Activated CD4-positive, alpha-beta T cell treated with anti-CD3 and anti-CD28 coated beads, Interleukin-2, amount 50 U/mL, for 24 hours (primary cell): Measurements from ENCODE around the gene KIF1B.
"Not testable (repeated sequence)": the region's sequence is repeated elsewhere in the genome, so short reads cannot be mapped to it uniquely, and the experiment has no call there.

Experiments used
- DNase-seq, 2 donors: peaks; one replicate each; pipeline ENCODE4 v3.0.0-alpha.2; 2020; ENCODE audit warnings: low read depth in 1 of 2, low spot score in 1 of 2

KIF1B gene

DNA sequence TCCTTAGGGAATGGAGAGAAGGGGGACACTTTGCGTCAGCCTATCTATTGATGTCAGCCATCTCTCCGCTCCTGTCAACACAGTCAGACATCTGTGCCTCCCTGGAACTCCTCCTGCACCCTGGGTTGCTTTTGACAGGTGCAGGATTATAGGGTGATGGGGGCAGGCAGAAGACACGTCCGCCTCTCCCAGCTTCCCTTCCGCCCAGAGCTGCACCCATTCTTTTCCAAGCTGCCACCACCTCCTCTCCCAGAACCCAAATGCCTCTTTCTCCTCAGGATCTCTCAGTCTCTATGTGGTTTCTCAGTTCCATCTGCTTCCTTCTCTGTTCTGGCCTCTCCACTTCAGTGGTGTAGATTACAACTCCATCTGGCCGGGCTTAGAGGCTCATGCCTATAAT, 17.1 kb upstream of the KIF1B start:
- DNase-seq, result no peak

DNA sequence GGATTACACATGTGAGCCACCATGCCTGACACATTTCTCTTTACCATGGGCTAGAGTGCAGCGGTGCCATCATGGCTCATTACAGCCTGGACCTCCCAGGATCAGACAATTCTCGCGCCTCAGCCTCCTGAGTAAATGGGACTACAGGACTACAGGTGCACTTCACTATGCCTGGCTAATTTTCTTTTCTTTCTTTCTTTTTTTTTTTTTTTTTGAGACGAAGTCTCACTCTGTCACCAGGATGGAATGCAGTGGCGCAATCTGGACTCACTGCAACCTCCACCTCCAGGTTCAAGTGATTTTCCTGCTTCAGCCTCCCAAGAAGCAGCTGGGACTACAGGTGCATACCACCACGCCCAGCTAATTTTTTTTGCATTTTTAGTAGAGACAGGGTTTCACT, 14.8 kb upstream of the KIF1B start:
- no peak for DNase-seq

DNA sequence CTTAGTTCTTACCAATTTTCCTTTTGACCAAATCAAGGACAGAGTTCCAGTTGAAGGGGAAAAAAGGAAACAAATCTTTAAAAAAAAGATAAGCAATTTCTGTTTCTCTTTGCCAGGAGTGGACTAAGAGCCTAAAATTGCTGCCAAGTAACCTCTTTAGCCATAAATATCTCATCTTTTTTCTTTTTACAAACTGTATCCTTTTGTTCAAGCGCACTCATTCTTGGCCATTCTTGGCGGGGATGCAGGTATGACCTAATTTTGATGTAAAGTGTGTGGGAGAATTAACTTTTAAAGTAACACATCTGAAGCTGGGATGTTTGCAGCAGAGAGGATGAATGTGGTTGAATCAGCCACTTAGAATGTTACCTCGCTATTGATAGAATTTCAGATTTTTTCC, 13.4 kb upstream of the KIF1B start:
- DNase-seq, result no peak

DNA sequence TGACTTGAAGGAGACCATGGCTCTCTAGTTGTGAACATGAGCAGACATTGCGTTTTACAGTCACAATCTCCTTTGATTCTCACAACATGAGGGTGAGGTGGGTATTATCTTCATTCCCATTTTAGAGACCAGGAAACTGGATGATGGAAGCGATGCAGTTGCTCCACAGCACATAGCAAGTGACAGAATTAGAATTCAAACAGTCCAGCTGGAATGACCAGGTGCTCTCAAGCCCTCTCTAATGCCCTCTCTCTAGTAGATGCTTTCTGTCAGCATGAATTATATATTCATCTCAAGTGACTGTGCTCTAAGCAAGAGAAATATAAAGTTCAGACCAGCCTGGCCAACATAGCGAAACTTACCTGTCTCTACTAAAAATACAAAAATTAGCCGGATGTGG, 9.8 kb upstream of the KIF1B start:
- no peak for DNase-seq

GRCh38 chr1:10204003-10204642, 6.2 kb upstream of the KIF1B start:
- no peak for DNase-seq

GRCh38 chr1:10205206-10205605, 5.2 kb upstream of the KIF1B start:
- not testable (repeated sequence) for DNase-seq

DNA sequence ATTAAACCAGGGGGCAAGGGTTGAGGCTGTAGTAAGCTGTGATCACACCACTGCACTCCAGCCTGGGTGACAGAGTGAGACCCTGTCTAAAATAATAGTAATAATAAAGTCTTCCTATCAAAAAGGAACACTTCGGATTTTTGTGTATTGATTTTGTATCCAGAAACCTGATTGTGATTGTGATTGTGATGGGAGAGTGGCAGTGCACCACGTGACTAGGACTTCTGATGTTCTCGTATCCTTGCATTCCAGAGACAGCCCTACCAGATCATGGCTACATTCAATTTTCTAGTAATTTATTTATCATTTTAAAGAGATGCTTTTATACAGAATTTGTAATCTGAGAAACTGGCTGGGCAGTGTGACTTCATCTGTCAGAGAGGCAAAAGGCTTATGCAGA, 2.6 kb upstream of the KIF1B start:
- no peak for DNase-seq

DNA sequence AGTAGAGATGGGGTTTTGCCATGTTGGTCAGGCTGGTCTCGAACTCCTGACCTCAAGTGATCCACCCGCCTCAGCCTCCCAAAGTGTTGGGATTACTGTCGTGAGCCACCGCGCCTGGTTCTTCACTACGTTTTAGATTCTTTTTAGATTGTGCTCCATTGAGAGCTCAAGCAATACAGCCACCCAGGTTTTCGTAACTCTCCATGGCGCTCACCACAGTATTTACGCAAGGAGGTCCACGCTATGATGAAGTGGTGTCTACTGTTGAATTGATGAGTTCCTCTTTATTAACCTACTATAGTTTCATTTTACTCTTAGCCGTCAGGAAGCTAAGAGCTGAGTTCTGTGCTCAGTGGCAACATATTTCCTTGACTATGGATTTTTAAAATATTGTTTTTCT, 1.8 kb upstream of the KIF1B start:
- no peak for DNase-seq

GRCh38 chr1:10209590-10209904, 823 bp upstream of the KIF1B start:
- DNase-seq, result no peak

DNA sequence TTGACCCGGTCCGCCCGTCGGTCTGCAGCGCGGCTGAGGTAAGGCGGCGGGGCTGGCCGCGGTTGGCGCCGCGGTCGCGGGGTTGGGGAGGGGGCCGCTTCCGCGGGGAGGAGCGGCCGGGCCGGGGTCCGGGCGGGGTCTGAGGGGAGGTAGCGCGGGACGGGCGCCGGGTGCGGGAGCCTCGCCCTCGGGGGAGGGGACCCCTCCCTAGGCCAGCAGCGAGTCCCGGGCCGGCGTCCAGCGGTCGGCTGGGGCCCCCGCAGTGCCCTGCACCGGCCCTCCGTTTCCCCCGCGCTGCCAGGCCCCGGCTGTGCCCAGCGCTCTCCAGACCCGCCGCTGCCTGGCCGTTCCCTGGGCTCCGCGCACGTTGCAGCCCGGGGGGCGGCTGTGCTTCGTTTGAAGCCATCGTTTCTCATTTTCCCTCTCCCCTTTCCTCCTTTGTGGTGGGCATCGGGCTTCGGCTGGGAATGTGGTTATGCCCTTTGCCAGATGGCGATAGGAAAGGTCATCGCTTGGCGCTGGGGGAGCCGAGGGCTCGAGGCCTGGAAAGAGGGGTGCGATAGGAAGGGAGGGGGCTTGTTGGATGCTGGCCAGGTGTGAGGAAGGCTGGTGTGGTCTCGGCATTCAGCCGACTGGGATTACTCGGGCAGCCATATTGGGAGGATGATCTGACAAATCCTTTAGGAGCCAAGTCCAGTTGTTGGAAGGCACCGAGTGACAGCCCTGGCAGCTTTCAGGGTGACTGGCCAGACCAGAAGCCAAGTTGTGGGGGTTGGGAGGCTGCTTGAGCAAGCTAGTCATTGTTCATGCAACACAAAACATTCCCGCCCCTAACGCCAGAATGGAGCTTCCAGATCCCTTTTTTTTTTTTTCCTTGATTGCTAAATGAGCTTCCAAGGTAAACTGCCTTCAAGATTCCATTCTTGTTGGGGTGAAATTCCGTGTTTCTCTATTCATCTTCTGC, 753 bp downstream of the KIF1B start:
- DNase-seq, result no peak

DNA sequence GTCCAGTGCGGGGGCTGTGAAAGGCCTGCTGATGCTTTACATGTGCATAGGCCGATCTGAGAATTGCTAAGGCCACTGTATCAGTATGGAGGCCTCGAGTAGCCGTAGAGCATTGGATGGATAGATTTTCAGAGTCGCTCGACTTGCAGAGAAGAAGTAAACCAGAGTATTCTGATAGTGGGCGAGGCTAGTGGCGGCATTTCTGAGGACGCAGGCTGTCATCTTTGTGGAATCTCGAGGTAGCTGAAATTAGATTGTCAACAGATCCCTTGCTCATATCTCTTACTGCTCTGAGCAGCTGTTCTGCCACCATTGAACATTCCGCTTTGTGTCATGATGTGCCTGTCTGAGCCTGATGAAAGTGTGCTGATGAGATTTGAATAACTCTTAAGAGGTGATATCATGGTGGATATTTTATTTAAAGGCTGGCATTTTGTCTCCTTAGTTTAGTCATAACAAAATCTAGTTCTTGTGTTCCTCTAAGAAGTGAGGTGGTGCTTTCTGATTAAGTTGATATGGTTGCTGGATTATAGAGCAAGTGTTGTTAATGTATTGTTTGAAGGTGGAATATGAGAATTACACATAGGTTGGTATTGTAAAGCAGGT, 1.5 kb downstream of the KIF1B start:
- no peak for DNase-seq

- DNase-seq, result no peak
These were observed 2.1 kb downstream of the KIF1B start for GRCh38 chr1:10212476-10212875.

- no peak for DNase-seq
These were observed 2.9 kb downstream of the KIF1B start for GRCh38 chr1:10213186-10213705.

DNA sequence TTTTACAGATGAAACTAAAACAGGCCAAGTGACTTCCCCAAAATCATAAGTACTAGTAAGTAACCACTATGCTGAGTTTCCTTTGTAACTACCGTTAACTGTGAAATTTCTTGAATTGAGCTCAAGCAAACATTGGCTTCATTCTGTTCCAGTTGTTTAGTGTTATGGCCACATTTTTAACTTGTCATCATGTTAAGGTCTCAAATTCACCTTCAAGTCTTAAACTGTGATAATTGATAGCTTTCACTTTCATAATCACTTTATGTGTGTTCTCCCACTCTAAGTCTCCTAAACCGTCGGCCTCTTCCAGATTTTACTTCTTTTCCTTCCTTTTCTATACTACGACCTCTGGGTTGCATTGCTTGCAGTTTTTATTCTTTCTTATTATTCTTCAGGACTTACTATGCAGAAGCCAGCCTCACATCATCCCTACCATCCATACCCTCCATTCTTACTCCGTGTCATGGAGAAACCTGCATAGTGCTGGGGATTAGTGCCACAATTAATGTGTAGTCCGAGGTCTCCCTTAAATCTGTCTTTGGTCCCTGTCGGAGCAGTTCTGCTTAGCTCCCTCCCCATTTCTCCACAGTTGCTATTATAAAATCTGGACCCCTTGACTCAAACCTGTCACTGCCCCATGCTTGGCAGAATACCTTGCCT, 5.8 kb downstream of the KIF1B start:
- no peak for DNase-seq

DNA sequence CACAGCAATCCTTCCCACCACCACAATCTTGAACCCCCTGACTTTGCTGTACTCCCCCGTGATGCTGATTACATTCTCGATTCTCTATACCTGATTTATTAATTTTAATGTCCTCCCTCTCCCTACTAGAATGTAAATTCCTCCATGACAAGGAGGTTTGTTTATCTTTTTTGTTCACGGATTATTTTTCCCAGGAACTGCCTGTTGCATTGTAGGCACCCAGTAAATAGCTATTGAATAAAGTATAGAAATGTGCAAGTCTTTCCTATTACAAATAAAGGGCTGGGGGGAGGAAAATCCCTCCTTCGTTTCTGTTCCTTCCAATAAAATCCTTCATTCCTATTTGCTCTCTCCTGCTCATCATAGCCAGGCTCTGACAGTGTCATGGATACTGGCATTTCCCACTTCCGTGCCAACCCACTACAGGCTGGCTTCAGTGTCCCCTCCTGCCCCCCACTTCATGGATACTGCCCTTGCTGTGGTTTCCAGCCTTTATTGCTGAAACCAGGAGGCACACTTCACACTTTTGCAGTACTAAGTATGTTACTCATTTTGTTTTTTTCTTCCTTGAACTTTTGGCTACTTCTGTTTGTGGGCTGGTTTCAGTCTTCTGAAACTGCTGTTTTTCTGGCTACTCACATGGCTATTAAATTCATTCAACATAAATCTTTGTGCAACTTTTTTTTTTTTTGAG, 7.5 kb downstream of the KIF1B start:
- DNase-seq, result no peak

GRCh38 chr1:10220200-10220599, 9.8 kb downstream of the KIF1B start:
- DNase-seq, result no peak

GRCh38 chr1:10220657-10221056, 10.3 kb downstream of the KIF1B start:
- not testable (repeated sequence) for DNase-seq

DNA sequence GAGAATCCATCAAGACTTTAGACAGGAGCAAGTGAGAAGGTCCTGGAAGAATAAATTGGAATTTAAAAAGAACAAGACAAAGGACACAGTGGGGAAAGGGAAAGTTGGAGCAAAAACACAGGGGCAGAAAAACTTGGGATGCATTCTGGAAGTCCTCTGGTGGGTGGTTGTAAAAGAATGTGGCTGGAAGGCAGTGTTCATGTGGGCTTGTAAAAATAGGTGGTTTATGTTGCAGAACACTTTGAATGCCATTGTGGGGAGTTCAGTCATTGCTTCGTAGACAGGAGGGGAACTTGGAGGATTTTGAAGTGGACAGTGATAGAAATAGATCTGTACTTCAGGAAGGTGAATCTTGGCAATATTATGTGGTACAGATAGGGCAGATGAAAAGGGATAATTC, 15.2 kb downstream of the KIF1B start:
- no peak for DNase-seq

DNA sequence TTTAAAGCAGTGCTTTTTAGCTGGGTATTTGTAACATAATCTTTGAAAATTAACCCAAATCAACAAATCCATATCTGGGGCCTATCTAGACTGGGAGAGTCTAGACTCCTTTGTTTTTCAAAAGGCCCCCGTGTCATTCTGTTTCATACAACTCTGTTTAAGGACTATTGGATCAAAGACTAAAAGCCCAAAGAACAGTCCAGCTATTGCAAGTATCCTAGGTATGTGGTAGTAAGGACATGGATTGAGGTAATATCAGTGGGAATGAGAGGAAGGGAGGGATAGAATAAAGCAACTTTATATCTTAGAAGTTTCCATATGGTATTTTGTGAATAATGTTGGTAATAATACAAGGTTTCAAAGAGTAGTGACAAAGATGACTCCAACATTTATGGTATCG, 18.2 kb downstream of the KIF1B start:
- DNase-seq, result no peak

GRCh38 chr1:10229903-10230302, 19.5 kb downstream of the KIF1B start:
- DNase-seq, result no peak

GRCh38 chr1:10232163-10232562, 21.8 kb downstream of the KIF1B start:
- no peak for DNase-seq
